Measurements from ENCODE around the gene UBXN6.

UBXN6 gene

GRCh38 chr19:4434391-4434790, 23.2 kb downstream of the UBXN6 start:
- CTCF ChIA-PET = interaction anchor here (1.0 kb wide), 1 partner anchor 40 kb away, joined by 3 read pairs; no protein-coding TSS in a partner anchor
- POLR2A ChIA-PET = no interaction called here
- no peak for TF ChIP-seq CTCF (IDR thresholded peaks at IDR 0.05; ENCODE audit: insufficient read depth, low read length, missing control alignments)
- no peak overlapping the region for H3K4me3 ChIP-seq (ENCODE audit: low read depth, low read length)
- DNase-seq (ENCODE audit: low read depth, low spot score) = no peak

GRCh38 chr19:4432918-4433506, 24.6 kb downstream of the UBXN6 start:
- no peak overlapping the region for H3K4me3 ChIP-seq (ENCODE audit: low read depth, low read length)
- no peak for DNase-seq (ENCODE audit: low read depth, low spot score)
- CTCF ChIA-PET = no interaction called here
- POLR2A ChIA-PET = interaction anchor here (0.6 kb wide), 1 partner anchor 12 kb away, joined by 3 read pairs; no protein-coding TSS in a partner anchor
- TF ChIP-seq CTCF (IDR thresholded peaks at IDR 0.05; ENCODE audit: insufficient read depth, low read length, missing control alignments) = no peak

GRCh38 chr19:4431808-4432674, 25.6 kb downstream of the UBXN6 start:
- TF ChIP-seq CTCF (IDR thresholded peaks at IDR 0.05; ENCODE audit: insufficient read depth, low read length, missing control alignments) = no peak
- no peak for DNase-seq (ENCODE audit: low read depth, low spot score)
- POLR2A ChIA-PET = no interaction called here
- no peak overlapping the region for H3K4me3 ChIP-seq (ENCODE audit: low read depth, low read length)
- CTCF ChIA-PET = no interaction called here

GRCh38 chr19:4431296-4431695, 26.3 kb downstream of the UBXN6 start:
- H3K4me3 ChIP-seq (ENCODE audit: low read depth, low read length) = no peak overlapping the region
- DNase-seq (ENCODE audit: low read depth, low spot score) = no peak
- CTCF ChIA-PET = interaction anchor here (3.0 kb wide), 1 partner anchor 30 kb away, joined by 10 read pairs; the partner anchor contains the start of gene SH3GL1
- TF ChIP-seq CTCF (IDR thresholded peaks at IDR 0.05; ENCODE audit: insufficient read depth, low read length, missing control alignments) = no peak
- POLR2A ChIA-PET = no interaction called here

GRCh38 chr19:4430760-4431159, 26.8 kb downstream of the UBXN6 start:
- no peak overlapping the region for H3K4me3 ChIP-seq (ENCODE audit: low read depth, low read length)
- ChIA-PET POLR2A (no interaction called here), CTCF (interaction anchor here (3.0 kb wide), 1 partner anchor 30 kb away, joined by 10 read pairs; the partner anchor contains the start of gene SH3GL1)
- DNase-seq (ENCODE audit: low read depth, low spot score) = no peak
- no peak for TF ChIP-seq CTCF (IDR thresholded peaks at IDR 0.05; ENCODE audit: insufficient read depth, low read length, missing control alignments)

GRCh38 chr19:4429771-4430171, 27.8 kb downstream of the UBXN6 start:
- CTCF ChIA-PET = interaction anchor here (1.1 to 3.0 kb wide), 2 partner anchors 21 to 29 kb away, joined by 3 to 10 read pairs; partner anchors contain the start of gene SH3GL1
- no peak for DNase-seq (ENCODE audit: low read depth, low spot score)
- TF ChIP-seq CTCF (IDR thresholded peaks at IDR 0.05; ENCODE audit: insufficient read depth, low read length, missing control alignments) = no peak
- POLR2A ChIA-PET = no interaction called here
- no peak overlapping the region for H3K4me3 ChIP-seq (ENCODE audit: low read depth, low read length)
